Gastroesophageal sphincter (tissue), 4 donors: ENCODE results near the gene ABCC11. TPM values are rescaled to one million over a fixed set of nuclear protein-coding genes. Genes with fewer than 3 reads are reported as not detected.

Source experiments
- ATAC-seq: fragments of 150-250 bp; one replicate; pipeline ENCODE4 v1.9.1; 2016; ENCODE audit warnings: mild to moderate bottlenecking, moderate library complexity
- H3K27ac ChIP-seq, 4 donors: fragments of 200-600 bp; sonication (generic) in 3 of 4; 1 replicate in 3 of 4; 2 replicates in 1 of 4; pipeline ENCODE4 v1.5.1; 2016 to 2019
- H3K27me3 ChIP-seq: fragments of 200-600 bp; sonication (generic); one replicate; pipeline ENCODE4 v1.5.1; 2019
- H3K36me3 ChIP-seq, 2 donors: fragments of 200-600 bp; sonication (generic); one replicate each; pipeline ENCODE4 v1.5.1; 2019; ENCODE audit warnings: control low read depth in 1 of 2
- H3K4me1 ChIP-seq, 3 donors: fragments of 200-600 bp; sonication (generic); 1 replicate in 2 of 3; 2 replicates in 1 of 3; pipeline ENCODE4 v1.5.1; 2016 to 2019; ENCODE audit warnings: control low read depth in 2 of 3
- H3K4me3 ChIP-seq, 2 donors: fragments of 200-600 bp; sonication (generic); one replicate each; pipeline ENCODE4 v1.5.1; 2019; ENCODE audit warnings: mild to moderate bottlenecking in 1 of 2, moderate library complexity in 1 of 2
- H3K9me3 ChIP-seq, 3 donors: fragments of 200-600 bp; sonication (generic); one replicate each; pipeline ENCODE4 v1.5.1; 2017 to 2019; ENCODE audit warnings: control low read depth in 2 of 3
- CTCF ChIP-seq, 4 experiments: fragments of 200-600 bp in 2 of 4; fragments of 450-650 bp in 2 of 4; sonication (generic) in 1 of 4; IDR thresholded peaks; one replicate each; pipeline ENCODE4 v1.5.1; 2017 to 2019; ENCODE audit warnings: antibody characterized with exemption in 4 of 4, mild to moderate bottlenecking in 2 of 4, moderate library complexity in 2 of 4
- EP300 ChIP-seq: sonication (generic); formaldehyde crosslinking; IDR thresholded peaks from one replicate; pipeline ENCODE4 v1.6.1; 2017; ENCODE audit warnings: antibody characterized with exemption, mild to moderate bottlenecking
- POLR2A ChIP-seq, 2 donors: fragments of 450-650 bp; IDR thresholded peaks; one replicate each; pipeline ENCODE4 v1.6.1; 2017; ENCODE audit warnings: antibody characterized with exemption in 2 of 2, mild to moderate bottlenecking in 2 of 2, moderate library complexity in 1 of 2
- POLR2AphosphoS5 ChIP-seq: sonication (generic); formaldehyde crosslinking; IDR thresholded peaks from one replicate; pipeline ENCODE4 v1.6.1; 2017; ENCODE audit warnings: antibody characterized with exemption
- WGBS, 2 donors: methylation state at CpG; one replicate each; pipeline ENCODE4 v1.1.5; 2018; ENCODE audit warnings: low coverage in 1 of 2; 5-methylcytosine and 5-hydroxymethylcytosine counted together
- total RNA-seq, 4 donors: library from RNA; depleted of rRNA; stranded (reverse); fragments of >200 nt; gene quantifications; one replicate each; pipeline ENCODE4 v1.1.0, GENCODE V29; 2016

ABCC11 gene
- total RNA-seq, 4 donors from 2014 or later: not detected

GRCh38 chr16:48210747-48211146 lies 36.6 kb downstream of the ABCC11 start:
- Histone ChIP-seq H3K36me3 (no peaks in the 10 kb centered on the region), H3K4me1 (no peaks in the 10 kb centered on the region), H3K9me3 (no peaks in the 10 kb centered on the region), H3K27me3 (peaks cover 18% of the 10 kb centered on the region), H3K27ac (no peak overlapping the region), H3K4me3 (no peak overlapping the region)
- ATAC-seq: no peak
- TF ChIP-seq EP300 (no peak), POLR2A (IDR thresholded peaks at IDR 0.05) (no peak), POLR2AphosphoS5 (no peak), CTCF (IDR thresholded peaks at IDR 0.05) (no peak)
- WGBS, 2 donors: 58 to 60% methylated on average over 1 to 2 of the region's 6 CpGs

DNA sequence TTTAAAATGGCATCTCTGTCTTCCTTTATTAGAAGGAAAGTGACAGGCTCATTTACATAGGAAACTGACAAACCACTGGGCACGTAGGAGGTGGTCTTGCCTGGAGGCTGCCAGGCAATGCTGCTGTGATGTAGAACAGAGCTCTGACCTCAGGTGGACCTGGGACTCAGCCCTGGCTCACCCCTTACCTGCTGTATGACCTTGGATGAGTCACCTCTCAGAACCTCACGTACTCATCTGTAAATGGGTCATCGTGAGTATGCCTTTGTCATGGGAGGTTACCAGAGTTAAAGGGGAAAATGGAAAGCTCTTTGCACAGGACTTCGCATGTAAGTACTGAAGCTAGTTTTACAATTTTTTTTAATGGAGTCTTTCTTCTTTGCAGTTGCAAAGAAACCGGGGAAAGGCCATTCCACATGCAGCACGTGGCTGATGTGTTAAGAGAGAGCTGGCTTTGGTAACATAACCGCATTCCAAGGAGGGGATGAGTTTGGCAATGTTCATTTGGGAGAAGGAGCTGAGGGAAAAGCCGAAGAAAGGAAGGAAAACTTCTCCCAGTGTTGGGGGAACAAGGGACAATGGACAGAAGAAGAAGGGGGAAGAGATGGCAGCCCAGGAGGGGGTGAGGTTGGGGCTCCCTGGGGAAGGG lies 40.6 kb downstream of the ABCC11 start:
- Histone ChIP-seq H3K4me3 (no peak overlapping the region), H3K27me3 (peaks cover 18% of the 10 kb centered on the region), H3K4me1 (no peaks in the 10 kb centered on the region), H3K27ac (no peak overlapping the region), H3K9me3 (no peaks in the 10 kb centered on the region), H3K36me3 (no peaks in the 10 kb centered on the region)
- ATAC-seq: no peak
- no peak for TF ChIP-seq CTCF (IDR thresholded peaks at IDR 0.05)
- TF ChIP-seq POLR2AphosphoS5: no peak
- no peak for TF ChIP-seq POLR2A (IDR thresholded peaks at IDR 0.05)
- no peak for TF ChIP-seq EP300
- 51 to 75% methylated on average over 2 to 8 of the region's 8 CpGs for WGBS, 2 donors

DNA sequence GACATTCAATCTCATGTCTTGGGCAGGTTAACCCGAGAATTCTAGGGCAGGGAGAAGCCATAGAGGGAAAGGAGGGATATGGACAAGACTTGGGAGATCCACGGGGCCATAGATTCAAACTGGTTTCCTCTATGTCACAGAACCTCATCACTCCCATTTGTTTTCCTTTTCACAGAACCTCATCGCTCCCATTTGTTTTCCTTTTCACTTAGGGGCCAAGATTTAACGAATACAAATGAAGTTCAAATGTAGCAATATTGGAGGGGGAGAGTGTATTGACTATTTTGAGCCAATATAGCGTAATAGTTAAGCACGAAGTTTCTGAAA lies 42.6 kb downstream of the ABCC11 start:
- H3K27ac ChIP-seq: no peak overlapping the region
- no peaks in the 10 kb centered on the region for H3K4me1 ChIP-seq
- ATAC-seq: no peak
- peaks cover 18% of the 10 kb centered on the region for H3K27me3 ChIP-seq
- TF ChIP-seq CTCF (IDR thresholded peaks at IDR 0.05): no peak
- no peak for TF ChIP-seq EP300
- no peak for TF ChIP-seq POLR2A (IDR thresholded peaks at IDR 0.05)
- no peak for TF ChIP-seq POLR2AphosphoS5
- no peaks in the 10 kb centered on the region for H3K36me3 ChIP-seq
- WGBS, 2 donors: 78 to 84% methylated on average over 6 of the region's 6 CpGs
- no peaks in the 10 kb centered on the region for H3K9me3 ChIP-seq
- H3K4me3 ChIP-seq: no peak overlapping the region

DNA sequence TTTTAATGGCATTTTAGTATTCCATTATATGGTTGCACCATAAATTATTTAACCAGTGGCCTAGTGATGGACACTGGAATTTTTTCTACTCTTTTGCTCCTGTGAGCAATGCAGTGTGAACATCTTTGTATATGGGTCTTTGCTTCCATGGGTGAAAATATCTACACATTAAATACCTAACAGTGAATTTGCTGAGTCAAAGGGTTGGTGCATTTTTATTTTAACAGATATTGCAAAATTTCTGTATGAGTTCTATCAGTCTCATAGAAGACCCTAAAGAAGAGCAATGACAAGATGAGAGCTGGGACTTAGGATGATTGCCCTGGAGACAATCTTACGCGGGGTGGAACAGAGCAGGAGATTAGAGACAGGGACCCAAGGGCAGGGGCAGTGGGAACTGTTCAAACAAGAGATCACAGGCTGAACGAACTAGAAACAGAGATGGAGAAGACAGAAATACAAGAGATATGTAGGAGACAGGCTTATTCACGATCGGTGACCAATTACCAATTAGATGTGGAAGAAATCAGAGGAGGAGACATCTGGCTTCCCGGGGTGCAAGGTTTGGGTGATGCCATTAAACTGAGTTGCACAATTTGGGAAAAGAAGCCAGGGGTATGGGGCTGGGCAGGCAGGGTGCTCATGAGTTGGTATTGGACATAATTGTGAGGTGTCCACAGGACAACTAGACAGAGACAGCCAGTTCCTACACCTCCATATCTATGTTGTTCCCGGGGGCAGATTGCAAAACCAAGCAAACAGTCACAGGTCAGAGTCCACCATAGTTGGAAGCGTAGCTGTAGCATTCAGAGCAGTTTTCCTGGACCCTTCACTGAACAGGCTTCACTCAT lies 43.1 kb downstream of the ABCC11 start:
- ATAC-seq: no peak
- no peaks in the 10 kb centered on the region for H3K4me1 ChIP-seq
- no peak overlapping the region for H3K27ac ChIP-seq
- 86 to 89% methylated on average over 5 to 8 of the region's 8 CpGs for WGBS, 2 donors
- no peaks in the 10 kb centered on the region for H3K36me3 ChIP-seq
- peaks cover 18% of the 10 kb centered on the region for H3K27me3 ChIP-seq
- TF ChIP-seq POLR2AphosphoS5 (no peak), POLR2A (IDR thresholded peaks at IDR 0.05) (no peak), EP300 (no peak), CTCF (IDR thresholded peaks at IDR 0.05) (no peak)
- no peak overlapping the region for H3K4me3 ChIP-seq
- H3K9me3 ChIP-seq: no peaks in the 10 kb centered on the region
